ENCODE measurements around the gene ZFYVE9. TPM values are rescaled to one million over a fixed set of nuclear protein-coding genes. Genes with fewer than 3 reads are reported as not detected.

The ZFYVE9 gene
- total RNA-seq, 1 experiment from 2014 or later = 14.2 TPM

DNA sequence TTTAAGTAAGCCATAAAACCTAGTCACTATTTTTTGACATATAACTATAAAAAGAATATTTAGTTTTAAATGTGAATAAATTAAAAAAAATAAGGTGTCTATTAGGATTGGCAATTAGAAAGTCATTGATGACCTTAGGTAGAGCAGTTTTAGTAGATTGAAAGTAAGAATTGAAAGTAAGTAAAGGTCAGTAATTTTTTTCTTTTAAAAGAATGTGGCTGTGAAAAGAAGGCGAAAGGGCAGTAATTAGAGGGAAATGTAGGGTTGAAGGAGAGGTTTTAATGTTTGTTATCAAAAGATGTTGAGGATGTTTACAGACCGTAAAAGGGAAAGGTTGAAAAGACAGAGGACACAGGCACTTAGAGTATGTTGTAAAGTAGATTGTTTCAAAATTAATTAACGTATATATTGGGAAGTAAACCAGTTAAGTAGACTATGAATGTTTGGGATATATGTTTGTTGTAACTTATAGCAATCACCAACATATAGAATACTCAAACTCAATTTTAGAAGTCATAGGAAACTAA, 41.0 kb downstream of the ZFYVE9 start:
- ChIA-PET RAD21 (ENCODE audit: low non-redundant PET in 1 of 2, low total read pairs in 2 of 2, uncharacterized antibody in 2 of 2, unreplicated experiment in 2 of 2) (no interaction called here), POLR2A (no interaction called here), CTCF (no interaction called here)
- intact Hi-C loops (cut with micrococcal nuclease) = no loop called here
- Histone ChIP-seq H3K9me3 (ENCODE audit: control insufficient read depth in 1 of 2, insufficient read depth in 1 of 2, low read depth in 1 of 2, low read length in 2 of 2) (no peaks in the 10 kb centered on the region), H3K4me3 (replicated peaks in 1 of 2; ENCODE audit: low read depth in 1 of 2, low read length in 2 of 2) (no peak overlapping the region), H4K20me1 (ENCODE audit: insufficient read depth) (no peaks in the 10 kb centered on the region), H3K79me2 (ENCODE audit: insufficient read depth, low read length) (no peaks in the 10 kb centered on the region; the same call in 1 of the 2 replicates), H3K4me1 (ENCODE audit: control insufficient read depth in 1 of 2, insufficient read depth in 2 of 2, low read length in 2 of 2) (peaks cover 4 to 15% of the 10 kb centered on the region in 2 experiments), H2AFZ (ENCODE audit: low read depth, low read length, poor library complexity, severe bottlenecking) (no peak overlapping the region), H3K36me3 (ENCODE audit: control insufficient read depth in 1 of 2, insufficient read depth in 2 of 2, low read length in 2 of 2) (no peaks in the 10 kb centered on the region), H3K9me2 (ENCODE audit: insufficient read depth) (no peaks in the 10 kb centered on the region), H3K4me2 (ENCODE audit: low read length) (no peak overlapping the region), H3K9ac (ENCODE audit: low read length) (no peak overlapping the region), H3K27me3 (ENCODE audit: insufficient read depth, low read length) (no peaks in the 10 kb centered on the region), H3K27ac (ENCODE audit: low read depth, low read length) (no peak overlapping the region)
- BruUV-seq (replicated peaks) = no TSS peak
- ATAC-seq (no peak), DNase-seq (ENCODE audit: low read depth, low spot score) (no peak)
- no peak for TF ChIP-seq CEBPB (IDR thresholded peaks at IDR 0.05; ENCODE audit: low read depth)

DNA sequence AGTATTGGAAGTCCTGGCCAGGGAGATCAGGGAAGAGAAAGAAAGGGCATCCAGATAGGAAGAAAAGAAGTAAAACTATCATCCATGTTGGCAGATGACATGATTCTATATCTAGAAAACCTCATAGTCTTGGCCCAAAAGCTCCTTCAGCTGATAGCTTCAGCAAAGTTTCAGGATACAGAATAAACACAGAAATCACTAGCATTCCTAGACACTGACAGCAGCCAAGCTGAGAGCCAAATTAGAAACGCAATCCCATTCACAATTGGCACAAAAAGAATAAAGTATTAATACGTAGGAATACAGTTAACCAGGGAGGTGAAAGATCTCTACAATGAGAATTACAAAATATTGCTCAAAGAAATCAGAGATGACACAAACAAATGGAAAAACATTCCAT, 44.6 kb downstream of the ZFYVE9 start:
- H3K36me3 ChIP-seq (ENCODE audit: control insufficient read depth in 1 of 2, insufficient read depth in 2 of 2, low read length in 2 of 2) = no peaks in the 10 kb centered on the region
- peaks cover 5% of the 10 kb centered on the region; the same call in 1 of the 2 replicates for H3K79me2 ChIP-seq (ENCODE audit: insufficient read depth, low read length)
- H4K20me1 ChIP-seq (ENCODE audit: insufficient read depth) = no peaks in the 10 kb centered on the region
- no peaks in the 10 kb centered on the region for H3K9me3 ChIP-seq (ENCODE audit: control insufficient read depth in 1 of 2, insufficient read depth in 1 of 2, low read depth in 1 of 2, low read length in 2 of 2)
- POLR2A ChIA-PET = interaction anchor here (0.6 kb wide), 1 partner anchor 1828 kb away, joined by 5 read pairs; no protein-coding TSS in a partner anchor
- RAD21 ChIA-PET (ENCODE audit: low non-redundant PET in 1 of 2, low total read pairs in 2 of 2, uncharacterized antibody in 2 of 2, unreplicated experiment in 2 of 2) = no interaction called here
- CTCF ChIA-PET = no interaction called here
- TF ChIP-seq TCF7L2 (IDR thresholded peaks at IDR 0.05; ENCODE audit: borderline replicate concordance, extremely low read depth, insufficient read depth, insufficient read length) (no peak), CBX3 (IDR thresholded peaks at IDR 0.05; ENCODE audit: low read depth) (no peak), SP1 (IDR thresholded peaks at IDR 0.05; ENCODE audit: low read depth) (no peak), ZFX (IDR thresholded peaks at IDR 0.05) (no peak), ELF1 (IDR thresholded peaks at IDR 0.05; ENCODE audit: borderline replicate concordance, low read depth) (no peak), JUND (IDR thresholded peaks at IDR 0.05) (no peak)
- H3K4me1 ChIP-seq (ENCODE audit: control insufficient read depth in 1 of 2, insufficient read depth in 2 of 2, low read length in 2 of 2) = no peaks in the 10 kb centered on the region
- no peak overlapping the region for H2AFZ ChIP-seq (ENCODE audit: low read depth, low read length, poor library complexity, severe bottlenecking)
- no TSS peak for BruUV-seq (replicated peaks)
- H3K9me2 ChIP-seq (ENCODE audit: insufficient read depth) = no peaks in the 10 kb centered on the region
- H3K4me2 ChIP-seq (ENCODE audit: low read length) = no peak overlapping the region
- ATAC-seq = no peak
- intact Hi-C loops (cut with micrococcal nuclease) = no loop called here
- no peak for DNase-seq (ENCODE audit: low read depth, low spot score)
- H3K4me3 ChIP-seq (replicated peaks in 1 of 2; ENCODE audit: low read depth in 1 of 2, low read length in 2 of 2) = no peak overlapping the region
- H3K9ac ChIP-seq (ENCODE audit: low read length) = no peak overlapping the region
- no peak overlapping the region for H3K27ac ChIP-seq (ENCODE audit: low read depth, low read length)
- H3K27me3 ChIP-seq (ENCODE audit: insufficient read depth, low read length) = no peaks in the 10 kb centered on the region

Data from HCT116 (cell line).